ENCODE data around the gene GPX7. TPM values are rescaled to one million over a fixed set of nuclear protein-coding genes. Genes with fewer than 3 reads are reported as not detected.

Gene GPX7
- total RNA-seq, 2 donors from 2014 or later, result 17.8 to 23.7 TPM

GRCh38 chr1:52627028-52627427 lies 24.9 kb downstream of the GPX7 start:
- 100% methylated on average over 2 of the region's 2 CpGs; no CpG with 5 or more reads in 1 of the 2 experiments for WGBS, 2 experiments (ENCODE audit: insufficient coverage in 1 of 2, insufficient read length in 1 of 2)
- peaks cover 16% of the 10 kb centered on the region for H3K27me3 ChIP-seq (ENCODE audit: control insufficient read depth, insufficient read depth, low read length, poor library complexity, severe bottlenecking)
- H3K36me3 ChIP-seq (ENCODE audit: control insufficient read depth, insufficient read depth, low read length), result no peaks in the 10 kb centered on the region
- no peak overlapping the region for H3K9ac ChIP-seq (ENCODE audit: extremely low read depth, low read length, poor library complexity, severe bottlenecking)
- peaks cover 16% of the 10 kb centered on the region for H3K9me3 ChIP-seq (ENCODE audit: control insufficient read depth, low read length)
- DNase-seq, result no peak
- no peak overlapping the region for H3K27ac ChIP-seq (ENCODE audit: low read depth, low read length)
- Mint-ChIP-seq H3K4me1 (peaks cover 3% of the 10 kb centered on the region), H3K4me3 (no peak overlapping the region), H3K36me3 (ENCODE audit: low read depth) (peaks cover 3% of the 10 kb centered on the region), H3K27me3 (ENCODE audit: insufficient read depth) (peaks cover 25% of the 10 kb centered on the region), H3K27ac (no peak overlapping the region), H3K9me3 (peaks cover 15% of the 10 kb centered on the region)
- H3K4me1 ChIP-seq (ENCODE audit: control insufficient read depth, insufficient read depth, low read length), result no peaks in the 10 kb centered on the region
- TF ChIP-seq CTCF (conservative IDR thresholded peaks at IDR 0.05), result no peak
- H3K4me3 ChIP-seq (ENCODE audit: low read length), result no peak overlapping the region

GRCh38 chr1:52628614-52629324 lies 26.6 kb downstream of the GPX7 start:
- H3K9me3 Mint-ChIP-seq, result peaks cover 3% of the 10 kb centered on the region
- Histone ChIP-seq H3K9ac (ENCODE audit: extremely low read depth, low read length, poor library complexity, severe bottlenecking) (no peak overlapping the region), H3K4me1 (ENCODE audit: control insufficient read depth, insufficient read depth, low read length) (no peaks in the 10 kb centered on the region), H3K27ac (ENCODE audit: low read depth, low read length) (no peak overlapping the region), H3K4me3 (ENCODE audit: low read length) (no peak overlapping the region), H3K9me3 (ENCODE audit: control insufficient read depth, low read length) (peaks cover 5% of the 10 kb centered on the region), H3K27me3 (ENCODE audit: control insufficient read depth, insufficient read depth, low read length, poor library complexity, severe bottlenecking) (peaks cover 30% of the 10 kb centered on the region), H3K36me3 (ENCODE audit: control insufficient read depth, insufficient read depth, low read length) (no peaks in the 10 kb centered on the region)
- no peak for DNase-seq
- H3K36me3 Mint-ChIP-seq (ENCODE audit: low read depth), result no peaks in the 10 kb centered on the region
- 76 to 92% methylated on average over 5 to 7 of the region's 8 CpGs for WGBS, 2 experiments (ENCODE audit: insufficient coverage in 1 of 2, insufficient read length in 1 of 2)
- H3K4me1 Mint-ChIP-seq, result peaks cover 11% of the 10 kb centered on the region
- TF ChIP-seq CTCF (conservative IDR thresholded peaks at IDR 0.05), result no peak
- H3K4me3 Mint-ChIP-seq, result no peak overlapping the region
- no peak overlapping the region for H3K27ac Mint-ChIP-seq
- H3K27me3 Mint-ChIP-seq (ENCODE audit: insufficient read depth), result peaks cover 38% of the 10 kb centered on the region

DNA sequence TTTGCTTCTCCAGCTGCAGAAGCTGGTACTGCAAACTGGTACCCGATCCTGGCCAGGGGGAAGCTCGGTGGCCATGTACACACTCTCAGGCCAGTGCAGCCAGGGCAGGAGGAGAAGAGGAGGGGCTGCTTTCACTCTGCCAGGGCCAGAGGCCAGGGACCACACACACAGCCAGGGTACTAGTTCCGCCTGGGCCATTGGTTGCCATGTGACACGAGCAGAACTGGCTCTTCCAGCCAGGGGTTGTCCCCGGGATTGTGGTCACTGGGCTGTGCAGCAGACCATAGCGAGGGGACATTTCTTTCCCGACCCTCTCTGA lies 27.1 kb downstream of the GPX7 start:
- H3K36me3 ChIP-seq (ENCODE audit: control insufficient read depth, insufficient read depth, low read length), result no peaks in the 10 kb centered on the region
- no peaks in the 10 kb centered on the region for H3K9me3 ChIP-seq (ENCODE audit: control insufficient read depth, low read length)
- no peaks in the 10 kb centered on the region for H3K4me1 ChIP-seq (ENCODE audit: control insufficient read depth, insufficient read depth, low read length)
- H3K36me3 Mint-ChIP-seq (ENCODE audit: low read depth), result no peaks in the 10 kb centered on the region
- no peak for DNase-seq
- TF ChIP-seq CTCF (conservative IDR thresholded peaks at IDR 0.05), result no peak
- H3K27me3 Mint-ChIP-seq (ENCODE audit: insufficient read depth), result peaks cover 44% of the 10 kb centered on the region
- H3K4me1 Mint-ChIP-seq, result peaks cover 11% of the 10 kb centered on the region
- peaks cover 35% of the 10 kb centered on the region for H3K27me3 ChIP-seq (ENCODE audit: control insufficient read depth, insufficient read depth, low read length, poor library complexity, severe bottlenecking)
- 74 to 90% methylated on average over 7 of the region's 7 CpGs for WGBS, 2 experiments (ENCODE audit: insufficient coverage in 1 of 2, insufficient read length in 1 of 2)
- H3K9ac ChIP-seq (ENCODE audit: extremely low read depth, low read length, poor library complexity, severe bottlenecking), result no peak overlapping the region
- no peak overlapping the region for H3K27ac ChIP-seq (ENCODE audit: low read depth, low read length)
- no peak overlapping the region for H3K4me3 ChIP-seq (ENCODE audit: low read length)
- no peak overlapping the region for H3K4me3 Mint-ChIP-seq
- no peak overlapping the region for H3K27ac Mint-ChIP-seq
- H3K9me3 Mint-ChIP-seq, result no peaks in the 10 kb centered on the region

All from endodermal cell (in vitro differentiated cells).